Neural cell (in vitro differentiated cells): Measurements from ENCODE around the gene ARHGAP24. TPM values are rescaled to one million over a fixed set of nuclear protein-coding genes. Genes with fewer than 3 reads are reported as not detected.

Experiments used
- H2AFZ ChIP-seq: fragments of 200-600, 300-800 bp; sonication (generic), shearing (Covaris generic); 2 replicates; pipeline ENCODE4 v1.6.0; 2014; ENCODE audit warnings: low read depth, mild to moderate bottlenecking, antibody characterized with exemption, low read length, moderate library complexity
- H3F3A ChIP-seq: fragments of 200-600 bp; shearing (Covaris generic); 2 replicates; pipeline ENCODE4 v1.6.1; 2016; ENCODE audit warnings: mild to moderate bottlenecking, moderate library complexity, mixed read lengths, antibody characterized with exemption, low read length; ENCODE audit not compliant: insufficient read depth, poor library complexity, severe bottlenecking
- H3K27ac ChIP-seq: fragments of 200-600, 300-800 bp; sonication (generic), shearing (Covaris generic); 2 replicates; pipeline ENCODE4 v1.5.1; 2014; ENCODE audit warnings: mild to moderate bottlenecking, low read length, moderate library complexity
- H3K27me3 ChIP-seq: fragments of 300-800, 200-600 bp; sonication (generic), shearing (Covaris generic); 2 replicates; pipeline ENCODE4 v1.6.0; 2014; ENCODE audit warnings: mild to moderate bottlenecking, low read depth, low read length, moderate library complexity; ENCODE audit not compliant: insufficient read depth
- H3K36me3 ChIP-seq: fragments of 300-800, 200-600 bp; sonication (generic), shearing (Covaris generic); 2 replicates; pipeline ENCODE4 v1.5.1; 2014; ENCODE audit warnings: mild to moderate bottlenecking, antibody characterized with exemption, low read length, moderate library complexity; ENCODE audit not compliant: insufficient read depth
- H3K4me2 ChIP-seq: fragments of 300-800, 200-600 bp; sonication (generic), shearing (Covaris generic); 2 replicates; pipeline ENCODE4 v1.6.0; 2014; ENCODE audit warnings: mild to moderate bottlenecking, low read length
- H3K4me3 ChIP-seq: fragments of 300-800, 200-600 bp; sonication (generic), shearing (Covaris generic); 2 replicates; pipeline ENCODE4 v1.5.1; 2014; ENCODE audit warnings: mild to moderate bottlenecking, low read length, moderate library complexity
- H3K79me2 ChIP-seq: fragments of 200-600 bp; shearing (Covaris generic); replicated peaks from 2 replicates; pipeline ENCODE4 v1.6.0; 2014; ENCODE audit warnings: mild to moderate bottlenecking, low read length, moderate library complexity; ENCODE audit not compliant: insufficient read depth
- H3K9ac ChIP-seq: fragments of 300-800, 200-600 bp; sonication (generic), shearing (Covaris generic); 2 replicates; pipeline ENCODE4 v1.6.1; 2016; ENCODE audit warnings: mild to moderate bottlenecking, low read length, mixed read lengths
- H3K9me2 ChIP-seq: fragments of 200-600 bp; shearing (Covaris generic); 2 replicates; pipeline ENCODE4 v1.6.1; 2016; ENCODE audit warnings: mild to moderate bottlenecking, low read length, mixed read lengths; ENCODE audit not compliant: insufficient read depth
- H3K9me3 ChIP-seq: fragments of 200-600, 300-800 bp; sonication (generic), shearing (Covaris generic); 2 replicates; pipeline ENCODE4 v1.6.1; 2016; ENCODE audit warnings: mild to moderate bottlenecking, mixed run types, low read length, moderate library complexity, mixed read lengths
- H4K20me1 ChIP-seq: fragments of 200-600 bp; shearing (Covaris generic); 2 replicates; pipeline ENCODE4 v1.6.1; 2016; ENCODE audit warnings: mild to moderate bottlenecking, mixed run types; ENCODE audit not compliant: insufficient read depth
- EP300 ChIP-seq: fragments of 450-650 bp; conservative IDR thresholded peaks from 2 replicates; pipeline ENCODE4 v1.6.1; 2014; ENCODE audit warnings: antibody characterized with exemption, mild to moderate bottlenecking, moderate library complexity; ENCODE audit not compliant: poor library complexity, severe bottlenecking
- EZH2 ChIP-seq: fragments of 200-600, 300-800 bp; shearing (Covaris generic), sonication (generic); IDR thresholded peaks from 2 replicates; pipeline ENCODE4 v1.6.1; 2014; ENCODE audit warnings: antibody characterized with exemption, low read length, borderline replicate concordance, mild to moderate bottlenecking; ENCODE audit not compliant: insufficient read depth, poor library complexity, severe bottlenecking
- MXI1 ChIP-seq: fragments of 450-650 bp; conservative IDR thresholded peaks from 2 replicates; pipeline ENCODE4 v1.6.1; 2014; ENCODE audit warnings: antibody characterized with exemption, mild to moderate bottlenecking; ENCODE audit not compliant: poor library complexity, severe bottlenecking
- POLR2AphosphoS5 ChIP-seq: IDR thresholded peaks from 2 replicates; pipeline ENCODE4 v1.6.1; 2012
- RAD21 ChIP-seq: fragments of 450-650 bp; conservative IDR thresholded peaks from 2 replicates; pipeline ENCODE4 v1.6.1; 2014; ENCODE audit warnings: antibody characterized with exemption, mild to moderate bottlenecking, moderate library complexity
- SMC3 ChIP-seq: fragments of 450-650 bp; conservative IDR thresholded peaks from 2 replicates; pipeline ENCODE4 v1.6.1; 2014; ENCODE audit warnings: antibody characterized with exemption, mild to moderate bottlenecking, moderate library complexity; ENCODE audit not compliant: poor library complexity
- TAF1 ChIP-seq: IDR thresholded peaks from 2 replicates; pipeline ENCODE4 v1.6.1; 2012; ENCODE audit warnings: low read depth
- polyA plus RNA-seq: library from polyadenylated mRNA; depleted of rRNA; stranded (reverse); fragments of >200 nt; gene quantifications from 2 replicates; pipeline ENCODE4 v1.2.3, GENCODE V29; 2014
- TF ChIP-seq, protein P1 (sequence below): IDR thresholded peaks from 2 replicates; pipeline ENCODE4 v1.6.1; 2012; ENCODE audit warnings: borderline replicate concordance
- TF ChIP-seq, protein P2 (sequence below): fragments of 450-650 bp; IDR thresholded peaks from 2 replicates; pipeline ENCODE4 v1.5.1; 2014; ENCODE audit warnings: antibody characterized with exemption, mild to moderate bottlenecking, moderate library complexity; ENCODE audit not compliant: poor library complexity, severe bottlenecking

The ARHGAP24 gene
- polyA plus RNA-seq, 1 donor from 2014 or later = 2.9 TPM

DNA sequence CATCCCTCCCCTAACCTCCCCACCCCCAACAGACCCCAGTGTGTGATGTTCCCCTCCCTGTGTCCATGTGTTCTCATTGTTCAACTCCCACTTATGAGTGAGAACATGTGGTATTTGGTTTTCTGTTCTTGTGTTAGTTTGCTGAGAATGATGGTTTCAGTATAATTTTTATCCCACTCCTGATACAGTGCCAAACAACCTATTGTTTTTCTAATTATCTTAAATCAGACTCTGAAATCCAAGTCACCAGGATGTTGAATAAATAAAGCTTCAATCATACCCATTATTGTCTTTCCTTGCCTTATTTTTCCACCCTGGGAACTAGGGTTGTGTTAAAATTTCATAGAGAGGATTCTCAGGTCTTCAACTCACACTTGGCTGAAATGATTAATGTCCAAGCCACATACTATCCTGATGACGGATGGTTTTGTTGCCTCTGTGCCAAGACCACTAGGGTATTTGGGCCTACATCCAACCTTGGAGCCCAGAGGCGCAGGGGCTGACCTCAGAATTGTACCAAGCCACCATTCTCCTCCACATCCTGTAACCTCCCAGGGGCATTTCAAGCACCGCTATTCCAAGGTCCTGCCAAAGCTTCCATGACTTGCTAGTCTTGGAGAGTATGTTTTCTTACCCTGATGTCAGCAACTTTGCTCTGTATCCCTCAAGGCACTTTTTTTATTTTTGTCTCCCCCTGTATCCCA, 332.4 kb downstream of the ARHGAP24 start:
- H3K9me3 ChIP-seq = no peaks in the 10 kb centered on the region
- H3K9me2 ChIP-seq = no peaks in the 10 kb centered on the region
- no peaks in the 10 kb centered on the region for H3K27me3 ChIP-seq
- no peaks in the 10 kb centered on the region for H3K79me2 ChIP-seq
- no peak overlapping the region for H2AFZ ChIP-seq
- no peak overlapping the region for H3K4me2 ChIP-seq
- TF ChIP-seq, protein P1, sequence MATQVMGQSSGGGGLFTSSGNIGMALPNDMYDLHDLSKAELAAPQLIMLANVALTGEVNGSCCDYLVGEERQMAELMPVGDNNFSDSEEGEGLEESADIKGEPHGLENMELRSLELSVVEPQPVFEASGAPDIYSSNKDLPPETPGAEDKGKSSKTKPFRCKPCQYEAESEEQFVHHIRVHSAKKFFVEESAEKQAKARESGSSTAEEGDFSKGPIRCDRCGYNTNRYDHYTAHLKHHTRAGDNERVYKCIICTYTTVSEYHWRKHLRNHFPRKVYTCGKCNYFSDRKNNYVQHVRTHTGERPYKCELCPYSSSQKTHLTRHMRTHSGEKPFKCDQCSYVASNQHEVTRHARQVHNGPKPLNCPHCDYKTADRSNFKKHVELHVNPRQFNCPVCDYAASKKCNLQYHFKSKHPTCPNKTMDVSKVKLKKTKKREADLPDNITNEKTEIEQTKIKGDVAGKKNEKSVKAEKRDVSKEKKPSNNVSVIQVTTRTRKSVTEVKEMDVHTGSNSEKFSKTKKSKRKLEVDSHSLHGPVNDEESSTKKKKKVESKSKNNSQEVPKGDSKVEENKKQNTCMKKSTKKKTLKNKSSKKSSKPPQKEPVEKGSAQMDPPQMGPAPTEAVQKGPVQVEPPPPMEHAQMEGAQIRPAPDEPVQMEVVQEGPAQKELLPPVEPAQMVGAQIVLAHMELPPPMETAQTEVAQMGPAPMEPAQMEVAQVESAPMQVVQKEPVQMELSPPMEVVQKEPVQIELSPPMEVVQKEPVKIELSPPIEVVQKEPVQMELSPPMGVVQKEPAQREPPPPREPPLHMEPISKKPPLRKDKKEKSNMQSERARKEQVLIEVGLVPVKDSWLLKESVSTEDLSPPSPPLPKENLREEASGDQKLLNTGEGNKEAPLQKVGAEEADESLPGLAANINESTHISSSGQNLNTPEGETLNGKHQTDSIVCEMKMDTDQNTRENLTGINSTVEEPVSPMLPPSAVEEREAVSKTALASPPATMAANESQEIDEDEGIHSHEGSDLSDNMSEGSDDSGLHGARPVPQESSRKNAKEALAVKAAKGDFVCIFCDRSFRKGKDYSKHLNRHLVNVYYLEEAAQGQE = no peak
- TF ChIP-seq MXI1 = no peak
- no peak for TF ChIP-seq SMC3
- TF ChIP-seq POLR2AphosphoS5 = no peak
- no peak for TF ChIP-seq EP300
- TF ChIP-seq RAD21 = no peak
- no peaks in the 10 kb centered on the region for H3F3A ChIP-seq
- H4K20me1 ChIP-seq = no peaks in the 10 kb centered on the region
- no peak overlapping the region for H3K9ac ChIP-seq
- H3K36me3 ChIP-seq = no peaks in the 10 kb centered on the region
- H3K4me3 ChIP-seq = no peak overlapping the region
- no peak overlapping the region for H3K27ac ChIP-seq

DNA sequence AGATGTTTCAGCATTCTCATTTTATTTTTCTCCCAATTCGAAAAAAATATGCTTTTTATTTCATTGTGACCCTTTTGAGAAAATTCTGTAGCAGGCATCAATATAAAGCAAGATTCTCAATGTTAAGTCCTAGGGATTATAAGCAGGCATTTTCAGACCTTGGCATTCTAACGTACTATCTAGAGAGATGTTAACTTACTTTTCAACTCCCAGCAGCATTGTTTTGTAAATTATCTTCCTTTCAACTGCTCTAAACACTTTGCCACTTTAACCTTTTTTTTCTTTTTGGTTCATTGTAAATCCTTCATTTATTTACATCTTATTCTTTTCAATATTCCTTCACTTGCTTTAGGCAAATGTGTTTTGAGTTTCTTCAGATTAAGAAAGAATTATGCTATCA, 333.2 kb downstream of the ARHGAP24 start:
- Histone ChIP-seq H3K27me3 (no peaks in the 10 kb centered on the region), H3K27ac (no peak overlapping the region), H3K9me3 (no peaks in the 10 kb centered on the region), H3F3A (no peaks in the 10 kb centered on the region), H3K4me2 (no peak overlapping the region), H3K79me2 (no peaks in the 10 kb centered on the region), H3K9ac (no peak overlapping the region), H3K36me3 (no peaks in the 10 kb centered on the region), H3K4me3 (no peak overlapping the region), H2AFZ (no peak overlapping the region), H3K9me2 (no peaks in the 10 kb centered on the region), H4K20me1 (no peaks in the 10 kb centered on the region)
- TF ChIP-seq EZH2 (no peak), SMC3 (no peak), EP300 (no peak), TAF1 (no peak), MXI1 (no peak)
- TF ChIP-seq, protein P2, sequence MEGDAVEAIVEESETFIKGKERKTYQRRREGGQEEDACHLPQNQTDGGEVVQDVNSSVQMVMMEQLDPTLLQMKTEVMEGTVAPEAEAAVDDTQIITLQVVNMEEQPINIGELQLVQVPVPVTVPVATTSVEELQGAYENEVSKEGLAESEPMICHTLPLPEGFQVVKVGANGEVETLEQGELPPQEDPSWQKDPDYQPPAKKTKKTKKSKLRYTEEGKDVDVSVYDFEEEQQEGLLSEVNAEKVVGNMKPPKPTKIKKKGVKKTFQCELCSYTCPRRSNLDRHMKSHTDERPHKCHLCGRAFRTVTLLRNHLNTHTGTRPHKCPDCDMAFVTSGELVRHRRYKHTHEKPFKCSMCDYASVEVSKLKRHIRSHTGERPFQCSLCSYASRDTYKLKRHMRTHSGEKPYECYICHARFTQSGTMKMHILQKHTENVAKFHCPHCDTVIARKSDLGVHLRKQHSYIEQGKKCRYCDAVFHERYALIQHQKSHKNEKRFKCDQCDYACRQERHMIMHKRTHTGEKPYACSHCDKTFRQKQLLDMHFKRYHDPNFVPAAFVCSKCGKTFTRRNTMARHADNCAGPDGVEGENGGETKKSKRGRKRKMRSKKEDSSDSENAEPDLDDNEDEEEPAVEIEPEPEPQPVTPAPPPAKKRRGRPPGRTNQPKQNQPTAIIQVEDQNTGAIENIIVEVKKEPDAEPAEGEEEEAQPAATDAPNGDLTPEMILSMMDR = no peak
